A549 (cell line): ENCODE measurements around the gene GRAMD2B. TPM values are rescaled to one million over a fixed set of nuclear protein-coding genes. Genes with fewer than 3 reads are reported as not detected.

Experiments used
- ATAC-seq, 2 experiments: fragments of 200-7000 bp in 1 of 2; fragments of >200 bp in 1 of 2; cut with Nextera tagmentation in 1 of 2; cut with Tn5 transposase in 1 of 2; 3 replicates each; pipeline versions ENCODE4 v1.8.0 to v1.9.1; 2018 to 2020; ENCODE audit warnings: mild to moderate bottlenecking in 1 of 2, moderate library complexity in 1 of 2
- CTCF ChIA-PET: fragments of 300-600 bp; sonication (Branson Sonifier 250); formaldehyde crosslinking; extraction: SDS; loops from one replicate; lab custom pipeline; 2021; ENCODE audit warnings: antibody characterized with exemption, inconsistent platforms; lab: Yijun Ruan, JAX
- POLR2A ChIA-PET: fragments of 350-600 bp; formaldehyde crosslinking; extraction: SDS; loops from one replicate; lab custom pipeline; 2021; ENCODE audit warnings: antibody characterized with exemption, inconsistent platforms; lab: Yijun Ruan, JAX
- DNase-seq, 2 experiments: peaks; one replicate each; pipeline versions ENCODE4 v3.0.0 to v3.0.0-alpha.2; 2011 to 2016; ENCODE audit warnings: low read depth in 1 of 2, low spot score in 1 of 2
- FAIRE-seq: peaks from 2 replicates; lab custom pipeline; 2011; peaks lifted over from hg19 to GRCh38; lab: Jason Lieb, UNC
- H3K27ac ChIP-seq, 2 experiments: fragments of >200 bp; sonication (Bioruptor Twin); formaldehyde crosslinking; 3 replicates each; pipeline ENCODE4 v1.5.1; 2016 to 2017
- H3K4me1 ChIP-seq: fragments of >200 bp; sonication (Bioruptor Twin); formaldehyde crosslinking; 3 replicates; pipeline ENCODE4 v1.6.1; 2016
- H3K4me2 ChIP-seq: fragments of >200 bp; sonication (Bioruptor Twin); formaldehyde crosslinking; 3 replicates; pipeline ENCODE4 v1.6.1; 2016
- H3K4me3 ChIP-seq: fragments of >200 bp; sonication (Bioruptor Twin); formaldehyde crosslinking; 3 replicates; pipeline ENCODE4 v1.5.1; 2016
- H3K9me3 ChIP-seq: fragments of >200 bp; sonication (Bioruptor Twin); formaldehyde crosslinking; 3 replicates; pipeline ENCODE4 v1.6.1; 2016
- CBX8 ChIP-seq: fragments of 200-600 bp; sonication (generic); IDR thresholded peaks from 2 replicates; pipeline ENCODE4 v1.6.1; 2016
- CEBPB ChIP-seq, 2 experiments: fragments of >200 bp in 1 of 2; sonication (Bioruptor Twin) in 1 of 2; formaldehyde crosslinking in 1 of 2; IDR thresholded peaks; 2 replicates each; pipeline ENCODE4 v1.6.1; 2012 to 2016
- CHD2 ChIP-seq: fragments of 150-350 bp; IDR thresholded peaks from 2 replicates; pipeline ENCODE4 v1.6.1; 2014; ENCODE audit warnings: low read length; ENCODE audit not compliant: partially characterized antibody
- ESRRA ChIP-seq: fragments of 150-350 bp; IDR thresholded peaks from 2 replicates; pipeline ENCODE4 v1.6.1; 2014; ENCODE audit warnings: mild to moderate bottlenecking, low read length, borderline replicate concordance
- GATA3 ChIP-seq: IDR thresholded peaks from 2 replicates; pipeline ENCODE4 v1.6.1; 2012; ENCODE audit warnings: borderline replicate concordance
- HDAC2 ChIP-seq: fragments of 200-600 bp; sonication (generic); IDR thresholded peaks from 2 replicates; pipeline ENCODE4 v1.6.1; 2016
- HOXA7 ChIP-seq: fragments of 250-450 bp; sonication (Bioruptor Pico); IDR thresholded peaks from 2 replicates; pipeline ENCODE4 v1.5.0; 2020; ENCODE audit warnings: mild to moderate bottlenecking, moderate library complexity
- KDM1A ChIP-seq: fragments of 200-600 bp; sonication (generic); IDR thresholded peaks from 2 replicates; pipeline ENCODE4 v1.6.1; 2016; ENCODE audit warnings: low read depth, mild to moderate bottlenecking
- MAFK ChIP-seq: fragments of 450-650 bp; IDR thresholded peaks from 2 replicates; pipeline ENCODE4 v1.6.1; 2014; ENCODE audit not compliant: partially characterized antibody
- MAZ ChIP-seq: fragments of 150-350 bp; IDR thresholded peaks from 2 replicates; pipeline ENCODE4 v1.6.1; 2014; ENCODE audit warnings: antibody characterized with exemption, low read depth, low read length, borderline replicate concordance
- NFE2L2 ChIP-seq: fragments of 150-350 bp; conservative IDR thresholded peaks from 2 replicates; pipeline ENCODE4 v1.6.1; 2014; ENCODE audit warnings: low read length
- PHF8 ChIP-seq: fragments of 200-600 bp; sonication (generic); IDR thresholded peaks from 2 replicates; pipeline ENCODE4 v1.6.1; 2016; ENCODE audit warnings: low read depth, mild to moderate bottlenecking, antibody characterized with exemption, moderate library complexity, borderline replicate concordance
- POLR2AphosphoS2 ChIP-seq: conservative IDR thresholded peaks from 2 replicates; pipeline ENCODE4 v1.6.1; 2012; ENCODE audit warnings: low read length, improper control_type of control experiment, inconsistent platforms
- RAD21 ChIP-seq, 2 experiments: fragments of >200 bp in 1 of 2; sonication (Bioruptor Twin) in 1 of 2; formaldehyde crosslinking in 1 of 2; IDR thresholded peaks in 1 of 2; conservative IDR thresholded peaks in 1 of 2; 2 replicates in 1 of 2; 3 replicates in 1 of 2; pipeline ENCODE4 v1.6.1; 2012 to 2018; ENCODE audit warnings: inconsistent platforms in 1 of 2
- RARB ChIP-seq: fragments of 250-450 bp; sonication (Bioruptor Pico); IDR thresholded peaks from 2 replicates; pipeline ENCODE4 v1.8.0; 2021; ENCODE audit warnings: mild to moderate bottlenecking, moderate library complexity
- RCOR1 ChIP-seq: fragments of 150-350 bp; IDR thresholded peaks from 2 replicates; pipeline ENCODE4 v1.6.1; 2014; ENCODE audit warnings: antibody characterized with exemption, low read length, low read depth
- RNF2 ChIP-seq: fragments of 200-600 bp; sonication (generic); IDR thresholded peaks from 2 replicates; pipeline ENCODE4 v1.6.1; 2016; ENCODE audit warnings: low read depth, mild to moderate bottlenecking, antibody characterized with exemption, moderate library complexity, borderline replicate concordance
- SREBF2 ChIP-seq: fragments of 450-650 bp; IDR thresholded peaks from 2 replicates; pipeline ENCODE4 v1.6.1; 2014; ENCODE audit warnings: mild to moderate bottlenecking, moderate library complexity
- TFCP2L1 ChIP-seq: fragments of 250-450 bp; sonication (Bioruptor Pico); IDR thresholded peaks from 2 replicates; pipeline ENCODE4 v1.5.0; 2021; ENCODE audit warnings: mild to moderate bottlenecking
- USF2 ChIP-seq: fragments of 450-650 bp; IDR thresholded peaks from 2 replicates; pipeline ENCODE4 v1.6.1; 2014; ENCODE audit warnings: antibody characterized with exemption
- ZC3H11A ChIP-seq: fragments of 450-650 bp; IDR thresholded peaks from 2 replicates; pipeline ENCODE4 v1.6.1; 2014; ENCODE audit warnings: antibody characterized with exemption, mild to moderate bottlenecking
- ZFP36 ChIP-seq: fragments of 450-650 bp; IDR thresholded peaks from 2 replicates; pipeline ENCODE4 v1.6.1; 2014; ENCODE audit warnings: borderline replicate concordance; ENCODE audit not compliant: partially characterized antibody
- WGBS: methylation state at CpG from one replicate; pipeline ENCODE4 v1.1.6; 2017; ENCODE audit errors: missing lambda C conversion rate; 5-methylcytosine and 5-hydroxymethylcytosine counted together
- polyA plus RNA-seq, 4 experiments: library from polyadenylated mRNA; depleted of rRNA in 3 of 4; stranded (reverse); fragments of >200 nt; fragmentation: RNase III in 1 of 4; extraction: RNeasy Plus Mini Kit Qiagen cat#74134 plus additional on column Dnase treatment in 1 of 4; gene quantifications; 2 replicates in 3 of 4; 3 replicates in 1 of 4; pipeline ENCODE4 v1.2.3, GENCODE V29; 2011 to 2017
- TF ChIP-seq, protein P1 (sequence below): fragments of >200 bp; sonication (Bioruptor Twin); formaldehyde crosslinking; IDR thresholded peaks from 3 replicates; pipeline ENCODE4 v1.5.1; 2016
- TF ChIP-seq, protein P2 (sequence below): fragments of 200-600 bp; sonication (generic); IDR thresholded peaks from 2 replicates; pipeline ENCODE4 v1.6.1; 2016; ENCODE audit warnings: antibody characterized with exemption, mild to moderate bottlenecking, moderate library complexity
- TF ChIP-seq, protein P3 (sequence below): fragments of 250-450 bp; sonication (Bioruptor Pico); IDR thresholded peaks from 2 replicates; pipeline ENCODE4 v1.5.0; 2021; ENCODE audit warnings: mild to moderate bottlenecking, moderate library complexity, borderline replicate concordance

GRAMD2B gene
- polyA plus RNA-seq, 2 of the 4 experiments (the other 2 are of a cell fraction): 1.0 to 1.2 TPM

- Histone ChIP-seq H3K9me3 (no peaks in the 10 kb centered on the region), H3K4me1 (no peaks in the 10 kb centered on the region), H3K4me3 (no peak overlapping the region), H3K4me2 (no peak overlapping the region), H3K27ac (no peak overlapping the region)
- WGBS: 76% methylated on average over 3 of the region's 3 CpGs
- ATAC-seq (peak; percentile 13 to 44; a peak in 1 of 6 replicates), FAIRE-seq (no peak), DNase-seq (peak in 1 of 2 experiments; percentile 13)
- ChIA-PET POLR2A (no interaction called here), CTCF (interaction anchor here (0.6 to 2.3 kb wide), 10 partner anchors 10 to 161 kb away, joined by 3 to 6 read pairs (median 4); no protein-coding TSS in a partner anchor)
- TF ChIP-seq TFCP2L1 (CRISPR knock-in tag) (no peak), ZC3H11A (no peak), ESRRA (no peak), RNF2 (no peak), CHD2 (no peak), PHF8 (no peak), ZFP36 (no peak), MAFK (no peak), RAD21 (conservative IDR thresholded peaks at IDR 0.05 in 1 of 2, IDR thresholded peaks at IDR 0.05 in 1 of 2) (peak in 1 of 2 experiments; percentile 26; a peak in 1 of 5 replicates), CBX8 (no peak), GATA3 (no peak)
- TF ChIP-seq, protein P1, sequence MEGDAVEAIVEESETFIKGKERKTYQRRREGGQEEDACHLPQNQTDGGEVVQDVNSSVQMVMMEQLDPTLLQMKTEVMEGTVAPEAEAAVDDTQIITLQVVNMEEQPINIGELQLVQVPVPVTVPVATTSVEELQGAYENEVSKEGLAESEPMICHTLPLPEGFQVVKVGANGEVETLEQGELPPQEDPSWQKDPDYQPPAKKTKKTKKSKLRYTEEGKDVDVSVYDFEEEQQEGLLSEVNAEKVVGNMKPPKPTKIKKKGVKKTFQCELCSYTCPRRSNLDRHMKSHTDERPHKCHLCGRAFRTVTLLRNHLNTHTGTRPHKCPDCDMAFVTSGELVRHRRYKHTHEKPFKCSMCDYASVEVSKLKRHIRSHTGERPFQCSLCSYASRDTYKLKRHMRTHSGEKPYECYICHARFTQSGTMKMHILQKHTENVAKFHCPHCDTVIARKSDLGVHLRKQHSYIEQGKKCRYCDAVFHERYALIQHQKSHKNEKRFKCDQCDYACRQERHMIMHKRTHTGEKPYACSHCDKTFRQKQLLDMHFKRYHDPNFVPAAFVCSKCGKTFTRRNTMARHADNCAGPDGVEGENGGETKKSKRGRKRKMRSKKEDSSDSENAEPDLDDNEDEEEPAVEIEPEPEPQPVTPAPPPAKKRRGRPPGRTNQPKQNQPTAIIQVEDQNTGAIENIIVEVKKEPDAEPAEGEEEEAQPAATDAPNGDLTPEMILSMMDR: peak; percentile 32
- TF ChIP-seq, protein P2, sequence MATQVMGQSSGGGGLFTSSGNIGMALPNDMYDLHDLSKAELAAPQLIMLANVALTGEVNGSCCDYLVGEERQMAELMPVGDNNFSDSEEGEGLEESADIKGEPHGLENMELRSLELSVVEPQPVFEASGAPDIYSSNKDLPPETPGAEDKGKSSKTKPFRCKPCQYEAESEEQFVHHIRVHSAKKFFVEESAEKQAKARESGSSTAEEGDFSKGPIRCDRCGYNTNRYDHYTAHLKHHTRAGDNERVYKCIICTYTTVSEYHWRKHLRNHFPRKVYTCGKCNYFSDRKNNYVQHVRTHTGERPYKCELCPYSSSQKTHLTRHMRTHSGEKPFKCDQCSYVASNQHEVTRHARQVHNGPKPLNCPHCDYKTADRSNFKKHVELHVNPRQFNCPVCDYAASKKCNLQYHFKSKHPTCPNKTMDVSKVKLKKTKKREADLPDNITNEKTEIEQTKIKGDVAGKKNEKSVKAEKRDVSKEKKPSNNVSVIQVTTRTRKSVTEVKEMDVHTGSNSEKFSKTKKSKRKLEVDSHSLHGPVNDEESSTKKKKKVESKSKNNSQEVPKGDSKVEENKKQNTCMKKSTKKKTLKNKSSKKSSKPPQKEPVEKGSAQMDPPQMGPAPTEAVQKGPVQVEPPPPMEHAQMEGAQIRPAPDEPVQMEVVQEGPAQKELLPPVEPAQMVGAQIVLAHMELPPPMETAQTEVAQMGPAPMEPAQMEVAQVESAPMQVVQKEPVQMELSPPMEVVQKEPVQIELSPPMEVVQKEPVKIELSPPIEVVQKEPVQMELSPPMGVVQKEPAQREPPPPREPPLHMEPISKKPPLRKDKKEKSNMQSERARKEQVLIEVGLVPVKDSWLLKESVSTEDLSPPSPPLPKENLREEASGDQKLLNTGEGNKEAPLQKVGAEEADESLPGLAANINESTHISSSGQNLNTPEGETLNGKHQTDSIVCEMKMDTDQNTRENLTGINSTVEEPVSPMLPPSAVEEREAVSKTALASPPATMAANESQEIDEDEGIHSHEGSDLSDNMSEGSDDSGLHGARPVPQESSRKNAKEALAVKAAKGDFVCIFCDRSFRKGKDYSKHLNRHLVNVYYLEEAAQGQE: no peak
These were observed 76.7 kb downstream of the GRAMD2B start for GRCh38 chr5:126499853-126500342.

- Histone ChIP-seq H3K4me2 (no peak overlapping the region), H3K4me1 (no peaks in the 10 kb centered on the region), H3K27ac (no peak overlapping the region)
- no peak for ATAC-seq
- WGBS: 71% methylated on average over 10 of the region's 10 CpGs
- CTCF ChIA-PET: interaction anchor here (1.0 to 1.7 kb wide), 4 partner anchors 9 to 152 kb away, joined by 3 to 7 read pairs (median 4); no protein-coding TSS in a partner anchor
- no peak for TF ChIP-seq NFE2L2
- TF ChIP-seq ESRRA: no peak
- TF ChIP-seq ZC3H11A: no peak
- no peak for TF ChIP-seq KDM1A
- no peak for TF ChIP-seq POLR2AphosphoS2
- TF ChIP-seq RCOR1: no peak
- no peak for TF ChIP-seq HOXA7 (CRISPR knock-in tag)
- no peak for TF ChIP-seq CHD2
- no peak for TF ChIP-seq RARB (CRISPR knock-in tag)
- TF ChIP-seq MAZ: no peak
- TF ChIP-seq HDAC2: no peak
- no peak for TF ChIP-seq CEBPB (IDR thresholded peaks at IDR 0.05)
- no peak for TF ChIP-seq USF2
- no peak for TF ChIP-seq SREBF2
- TF ChIP-seq, protein P3, sequence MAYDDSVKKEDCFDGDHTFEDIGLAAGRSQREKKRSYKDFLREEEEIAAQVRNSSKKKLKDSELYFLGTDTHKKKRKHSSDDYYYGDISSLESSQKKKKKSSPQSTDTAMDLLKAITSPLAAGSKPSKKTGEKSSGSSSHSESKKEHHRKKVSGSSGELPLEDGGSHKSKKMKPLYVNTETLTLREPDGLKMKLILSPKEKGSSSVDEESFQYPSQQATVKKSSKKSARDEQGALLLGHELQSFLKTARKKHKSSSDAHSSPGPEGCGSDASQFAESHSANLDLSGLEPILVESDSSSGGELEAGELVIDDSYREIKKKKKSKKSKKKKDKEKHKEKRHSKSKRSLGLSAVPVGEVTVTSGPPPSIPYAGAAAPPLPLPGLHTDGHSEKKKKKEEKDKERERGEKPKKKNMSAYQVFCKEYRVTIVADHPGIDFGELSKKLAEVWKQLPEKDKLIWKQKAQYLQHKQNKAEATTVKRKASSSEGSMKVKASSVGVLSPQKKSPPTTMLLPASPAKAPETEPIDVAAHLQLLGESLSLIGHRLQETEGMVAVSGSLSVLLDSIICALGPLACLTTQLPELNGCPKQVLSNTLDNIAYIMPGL (CRISPR knock-in tag): no peak
- TF ChIP-seq, all 56 proteins: peak for 0
- no peak for FAIRE-seq
- Histone ChIP-seq H3K9me3 (no peaks in the 10 kb centered on the region), H3K4me3 (no peak overlapping the region)
- DNase-seq: no peak
- POLR2A ChIA-PET: no interaction called here
These were observed 78.2 kb downstream of the GRAMD2B start for GRCh38 chr5:126501448-126501847.
